HG03457 (cell line): ENCODE results near the gene TAF12.
"Not testable (repeated sequence)": the region's sequence is repeated elsewhere in the genome, so short reads cannot be mapped to it uniquely, and the experiment has no call there.

Source experiments
- ATAC-seq: cut with Tn5 transposase; IDR thresholded peaks from one replicate; pipeline ENCODE4 v1.9.1; 2021; ENCODE audit warnings: moderate number of reproducible peaks; ENCODE audit not compliant: unreplicated experiment

Gene TAF12, protein sequence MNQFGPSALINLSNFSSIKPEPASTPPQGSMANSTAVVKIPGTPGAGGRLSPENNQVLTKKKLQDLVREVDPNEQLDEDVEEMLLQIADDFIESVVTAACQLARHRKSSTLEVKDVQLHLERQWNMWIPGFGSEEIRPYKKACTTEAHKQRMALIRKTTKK

DNA sequence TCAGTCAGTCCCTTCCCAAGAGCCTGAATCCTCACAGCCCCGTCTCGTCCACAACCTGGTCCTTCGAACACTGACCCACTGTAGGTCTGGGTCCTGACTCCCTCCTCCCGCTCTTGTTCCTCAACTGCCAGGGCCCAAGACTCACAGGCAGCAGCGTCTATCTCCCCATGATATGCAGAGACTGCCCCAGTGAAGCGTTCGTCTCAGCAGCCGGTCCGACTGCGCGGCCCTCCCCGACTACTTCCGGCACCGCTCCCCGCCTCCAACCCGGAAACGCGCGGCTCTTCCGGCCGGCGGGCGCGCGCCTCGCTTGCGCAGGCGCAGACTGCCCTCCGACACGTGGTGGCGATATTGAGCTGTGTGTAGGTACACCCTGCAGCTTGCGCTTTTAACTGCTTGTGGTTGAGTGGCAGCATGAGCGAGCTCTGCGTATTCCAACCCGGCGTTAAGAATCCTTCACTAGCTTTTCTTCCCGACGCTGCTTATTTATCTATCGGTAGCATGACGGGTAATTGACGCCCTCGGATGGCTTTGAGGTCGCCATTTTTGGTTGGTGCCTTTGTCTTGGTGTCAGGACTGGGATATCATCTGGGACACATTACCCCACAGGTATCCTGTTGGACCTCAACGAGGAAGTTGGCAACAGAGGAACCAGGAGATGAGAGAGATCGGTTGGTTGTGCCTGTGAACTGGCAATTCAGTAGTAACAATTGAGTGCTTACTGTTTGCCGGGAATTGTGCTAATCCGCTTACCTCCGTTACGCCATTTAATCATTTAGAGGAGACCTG, at the start of gene TAF12:
Gene TAF12, minus strand, starts transcription at position 221 of the 789 bp plus-strand sequence. CDS start 20,986 bp downstream, outside the sequence.
- ATAC-seq = peak; percentile 52

- ATAC-seq = not testable (repeated sequence)
Observed at GRCh38 chr1:28691627-28692026, 48.8 kb upstream of the TAF12 start.

DNA sequence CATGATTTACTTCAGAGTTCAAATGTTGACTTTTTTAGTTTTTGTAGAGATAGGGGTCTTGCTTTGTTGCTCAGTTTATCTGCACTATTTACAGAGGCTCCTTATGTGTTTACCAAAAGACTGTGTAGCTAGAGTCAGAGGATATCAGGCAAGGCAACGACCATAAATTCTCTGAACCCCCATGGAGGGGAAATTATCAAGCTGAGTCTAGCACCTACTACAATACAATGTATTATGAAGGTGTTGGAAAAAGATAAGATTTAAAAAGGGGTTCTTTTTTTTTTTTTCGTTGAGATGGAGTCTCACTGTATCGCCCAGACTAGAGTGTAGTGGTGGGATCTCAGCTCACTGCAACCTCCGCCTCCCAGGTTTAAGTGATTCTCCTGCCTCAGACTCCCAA, 42.1 kb upstream of the TAF12 start:
- ATAC-seq = no peak

DNA sequence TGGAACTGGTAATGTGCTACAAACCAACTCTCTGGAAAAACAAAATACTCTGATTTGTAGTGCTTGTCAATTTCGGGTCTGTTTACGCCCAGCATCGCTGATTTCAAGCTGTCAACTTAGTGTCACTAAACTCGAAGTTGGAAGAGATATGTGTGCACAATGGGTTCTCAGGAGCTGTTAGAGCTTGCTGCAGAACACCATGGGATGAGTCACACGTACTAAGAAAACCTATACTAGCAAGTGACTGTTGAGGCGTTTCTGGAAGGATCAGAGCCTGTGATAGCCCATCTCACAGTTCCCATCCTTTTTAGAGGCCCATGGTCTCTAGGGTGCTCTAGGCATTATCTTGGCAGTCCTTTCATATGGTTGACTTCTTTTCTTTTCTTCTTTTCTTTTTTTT, 40.0 kb upstream of the TAF12 start:
- ATAC-seq = no peak

DNA sequence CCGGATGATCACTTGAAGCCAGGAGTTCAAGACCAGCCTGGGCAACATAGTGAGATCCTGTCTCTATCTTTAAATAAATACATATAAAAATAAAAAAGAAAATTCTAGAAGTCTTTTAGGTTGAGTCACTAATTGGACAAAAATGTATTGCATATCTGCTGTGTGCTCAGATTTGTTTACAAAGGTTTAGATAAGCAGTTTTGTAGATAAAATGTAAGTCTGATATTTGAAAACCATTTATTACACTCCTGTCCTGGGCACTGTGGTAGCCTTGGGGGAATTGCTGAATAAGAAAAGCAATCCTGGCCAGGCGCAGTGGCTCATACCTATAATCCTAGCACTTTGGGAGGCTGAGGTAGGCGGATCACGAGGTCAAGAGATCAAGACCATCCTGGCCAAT, 37.3 kb upstream of the TAF12 start:
- no peak for ATAC-seq

GRCh38 chr1:28675924-28676257, 33.0 kb upstream of the TAF12 start:
- ATAC-seq = no peak

GRCh38 chr1:28672971-28673370, 30.1 kb upstream of the TAF12 start:
- not testable (repeated sequence) for ATAC-seq

DNA sequence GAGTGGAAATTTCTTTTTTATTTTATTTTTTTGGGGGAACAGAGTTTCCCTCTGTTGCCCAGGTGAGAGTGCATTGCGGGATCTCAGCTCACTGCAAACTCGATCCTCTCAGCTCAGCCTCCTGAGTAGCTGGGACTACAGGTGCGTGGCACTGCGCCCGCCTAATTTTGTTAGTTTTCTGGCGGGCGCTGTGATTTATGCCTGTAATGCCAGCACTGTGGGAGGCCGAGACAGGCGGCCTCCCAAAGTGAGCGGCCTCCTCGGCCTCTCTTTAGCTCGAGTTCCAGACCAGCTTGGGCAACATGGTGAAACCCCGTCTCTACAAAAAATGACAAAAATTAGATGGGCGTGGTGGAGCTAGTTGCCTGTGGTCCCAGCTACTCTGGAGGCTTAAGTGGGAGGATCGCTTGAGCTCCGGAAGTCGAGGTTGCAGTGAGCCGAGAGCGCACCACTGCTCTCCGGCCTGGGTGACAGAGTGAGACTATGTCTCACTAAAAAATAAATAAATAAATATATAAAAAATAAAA, 28.4 kb upstream of the TAF12 start:
- ATAC-seq = no peak

DNA sequence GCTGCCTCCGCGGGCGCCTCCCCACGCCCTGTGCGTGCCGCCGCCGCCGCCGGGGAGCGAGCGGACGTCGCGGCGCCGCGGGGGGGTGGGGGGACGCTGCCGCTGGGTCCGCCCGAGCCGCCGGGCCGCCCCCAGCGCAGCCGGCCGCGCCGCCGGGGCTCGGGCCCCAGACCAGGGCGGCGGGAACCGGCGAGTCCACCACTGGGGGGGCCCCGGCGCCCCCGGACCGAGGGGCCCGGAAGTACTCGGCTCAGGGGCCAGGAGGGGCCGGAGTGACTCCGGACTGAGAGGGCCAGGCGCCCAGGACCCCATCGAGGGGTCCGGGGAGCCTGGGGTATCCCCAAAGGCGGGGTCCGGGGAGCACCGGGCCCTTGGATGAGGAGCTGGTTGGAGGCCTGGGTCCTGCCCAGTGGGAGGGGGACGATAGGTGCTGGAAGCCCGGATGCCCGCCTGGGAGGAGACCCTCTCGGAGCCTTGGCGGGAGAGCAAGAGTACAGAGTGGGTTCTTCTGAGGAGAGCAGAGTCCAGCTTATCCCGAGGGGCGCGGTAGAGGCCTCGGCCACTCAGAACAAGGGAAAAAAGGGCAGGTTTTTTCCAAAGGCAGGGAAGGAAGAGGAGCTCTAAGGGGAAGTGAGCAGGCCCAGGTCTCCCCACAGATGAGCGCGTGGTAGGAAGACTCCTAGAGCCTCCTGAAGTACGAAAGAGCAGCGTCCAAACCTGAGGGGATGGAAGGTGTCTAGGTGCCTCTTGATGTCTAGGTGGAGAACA, 26.3 kb upstream of the TAF12 start:
- peak; percentile 38 for ATAC-seq

DNA sequence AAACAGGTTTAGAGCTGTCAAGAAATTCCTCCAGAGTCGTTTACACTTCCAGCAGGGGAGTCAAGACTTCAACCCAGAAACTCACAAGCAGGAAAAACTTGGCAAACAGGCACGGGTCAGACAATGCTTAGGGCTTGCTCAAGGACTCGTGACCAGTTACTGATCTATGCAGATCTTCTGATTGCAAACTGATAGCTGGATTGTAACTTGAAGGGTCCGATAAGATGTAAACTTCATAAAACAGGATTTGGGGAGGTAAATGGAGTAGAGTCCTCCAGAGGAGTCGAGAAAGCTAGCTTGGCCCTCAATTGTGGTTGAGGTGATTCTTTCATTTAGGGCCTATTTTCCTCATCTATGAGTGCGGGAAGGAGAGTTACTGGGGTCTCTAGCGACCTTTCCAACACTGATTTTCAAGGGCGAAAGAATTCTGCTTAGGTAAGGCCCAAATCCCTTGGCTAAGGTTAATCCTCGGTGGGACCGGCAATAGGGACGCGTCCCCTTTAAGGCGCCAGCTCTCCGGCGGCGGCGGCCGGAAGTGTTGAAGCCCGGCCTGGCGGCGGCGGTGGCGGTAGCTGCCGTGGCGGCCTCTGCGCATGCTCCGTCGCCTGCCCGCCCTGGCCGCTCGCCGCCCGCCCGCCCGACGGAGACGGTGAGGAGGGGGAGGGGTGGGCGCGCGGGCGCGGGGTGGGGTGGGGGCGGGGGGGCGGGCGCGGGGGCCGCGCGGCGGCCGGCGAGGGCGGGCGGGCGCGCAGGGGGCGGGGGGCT, 25.5 kb upstream of the TAF12 start, which contains the start of gene GMEB1:
Gene GMEB1, plus strand, starts transcription at position 594 of the 765 bp plus-strand sequence. CDS start 14,829 bp downstream, outside the sequence.
- peak; percentile 68 for ATAC-seq

DNA sequence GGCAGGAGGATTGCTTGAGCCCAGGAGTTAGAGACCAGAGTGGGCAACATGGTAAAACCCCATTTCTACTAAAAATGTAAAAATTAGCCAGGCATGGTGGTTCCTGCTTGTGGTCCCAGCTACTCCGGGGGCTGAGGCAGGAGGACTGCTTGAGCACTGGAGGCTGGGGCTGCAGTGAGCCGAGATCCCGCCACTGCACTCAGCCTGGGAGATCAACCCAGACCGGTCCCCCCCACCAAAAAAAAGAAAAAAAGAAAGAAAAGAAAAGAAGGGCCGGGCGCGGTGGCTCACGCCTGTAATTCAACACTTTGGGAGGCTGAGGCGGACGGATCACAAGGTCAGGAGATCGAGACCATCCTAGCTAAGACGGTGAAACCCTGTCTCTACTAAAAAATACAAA, 23.9 kb upstream of the TAF12 start:
- ATAC-seq = no peak

GRCh38 chr1:28663871-28664470, 21.1 kb upstream of the TAF12 start:
- no peak for ATAC-seq

DNA sequence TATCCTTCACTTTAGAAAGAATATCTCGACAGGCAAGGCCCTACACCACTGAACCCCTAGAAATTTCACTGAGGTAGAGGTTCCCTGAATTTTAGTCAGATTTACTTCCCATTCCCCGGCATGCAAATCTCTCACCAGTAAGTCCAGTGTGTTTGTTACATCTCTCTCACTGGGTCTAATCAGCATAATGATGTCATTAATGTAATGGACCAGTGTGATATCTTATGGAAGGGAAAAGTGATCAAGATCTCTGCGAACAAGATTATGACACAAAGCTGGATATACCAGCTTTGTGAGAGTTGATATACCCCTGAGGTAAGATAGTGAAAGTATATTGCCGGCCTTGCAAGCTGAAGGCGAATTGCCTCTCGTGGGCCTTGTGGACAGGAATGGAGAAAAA, 13.5 kb upstream of the TAF12 start:
- no peak for ATAC-seq

- ATAC-seq = not testable (repeated sequence)
Observed at GRCh38 chr1:28655448-28656311, 12.8 kb upstream of the TAF12 start.

DNA sequence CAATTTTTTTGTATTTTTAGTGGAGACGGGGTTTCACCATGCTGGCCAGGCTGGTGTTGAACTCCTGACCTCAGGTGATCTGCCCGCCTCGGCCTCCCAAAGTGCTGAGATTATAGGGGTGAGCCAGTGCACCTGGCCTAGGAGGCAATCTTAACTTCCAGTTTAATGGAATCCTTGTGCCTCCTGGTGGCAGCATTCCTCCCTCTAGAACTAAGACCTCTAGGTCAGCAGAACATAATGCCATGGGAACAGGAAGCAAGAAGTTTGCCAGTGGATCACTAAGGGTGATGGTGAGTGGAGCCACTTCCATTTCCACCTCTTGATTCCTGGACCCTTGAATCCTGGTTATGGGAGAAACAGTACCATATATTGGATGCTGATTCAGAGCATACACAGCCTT, 11.0 kb upstream of the TAF12 start:
- not testable (repeated sequence) for ATAC-seq

DNA sequence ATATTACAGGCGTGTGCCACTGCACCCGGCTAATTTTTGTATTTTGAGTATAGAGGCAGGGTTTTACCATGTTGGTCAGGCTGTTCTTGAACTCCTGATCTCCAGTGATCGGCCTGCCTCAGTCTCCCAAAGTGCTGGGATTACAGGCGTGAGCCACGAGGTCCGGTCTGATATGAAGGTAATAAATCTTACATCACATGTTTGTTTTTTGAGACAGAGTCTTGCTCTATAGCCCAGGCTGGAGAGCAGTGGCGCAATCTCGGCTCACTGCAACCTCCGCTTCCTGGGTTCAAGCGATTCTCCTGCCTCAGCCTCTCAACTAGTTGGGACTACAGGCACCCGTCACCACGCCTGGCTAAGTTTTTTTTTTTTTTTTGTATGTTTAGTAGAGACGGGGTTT, 10.2 kb upstream of the TAF12 start:
- ATAC-seq = not testable (repeated sequence)

- ATAC-seq = peak; percentile 51
Observed at GRCh38 chr1:28648474-28649198, 5.8 kb upstream of the TAF12 start, which contains the start of gene RNU11. Gene RNU11 (plus strand): TSS chr1:28648600.

DNA sequence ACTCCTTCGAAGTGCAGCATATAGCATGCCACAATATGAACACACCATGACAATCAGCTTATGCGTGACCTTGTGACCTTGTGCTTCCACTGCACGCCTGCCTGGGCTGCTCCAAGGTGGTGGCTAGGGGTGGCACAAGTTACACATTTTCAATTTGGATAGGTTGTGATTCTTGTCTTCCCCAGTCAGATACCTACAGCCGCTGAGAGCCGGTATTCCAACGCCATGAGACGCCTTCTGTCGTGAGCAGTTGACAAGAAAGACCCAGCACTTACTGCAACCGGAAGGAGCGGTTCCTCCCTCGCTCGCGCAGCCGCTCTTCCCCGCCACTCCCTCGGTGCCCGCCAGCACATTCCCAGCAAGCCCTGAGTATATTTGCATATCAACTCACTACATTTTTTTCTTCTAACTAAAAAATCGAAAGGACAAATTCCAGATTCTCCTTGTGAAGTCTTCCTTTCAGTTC, 5.2 kb upstream of the TAF12 start:
- ATAC-seq = peak; percentile 38

GRCh38 chr1:28646040-28646439, 3.2 kb upstream of the TAF12 start:
- ATAC-seq = no peak
